Measurements from ENCODE around the gene GARIN3.

- TF ChIP-seq CTCF (conservative IDR thresholded peaks at IDR 0.05 in 1 of 2, IDR thresholded peaks at IDR 0.05 in 1 of 2; ENCODE audit: low read depth in 1 of 2, low read length in 2 of 2) = no peak
- TF ChIP-seq EZH2 (IDR thresholded peaks at IDR 0.05; ENCODE audit: low read length, missing control alignments) = no peak
Observed at GRCh38 chr5:157178966-157179365, 12.9 kb upstream of the GARIN3 start.

Data from fibroblast of lung (primary cell).